GM10248 (cell line): ENCODE measurements around the gene PHKG2.

Experiments
- CTCF ChIA-PET: fragments of 300-600 bp; sonication (Branson Sonifier 250); formaldehyde crosslinking; extraction: SDS; loops from one replicate; lab custom pipeline; 2021; ENCODE audit warnings: antibody characterized with exemption; lab: Yijun Ruan, JAX
- POLR2A ChIA-PET: fragments of 350-650 bp; sonication (Branson Sonifier 250); formaldehyde crosslinking; extraction: SDS; loops from one replicate; lab custom pipeline; 2020; ENCODE audit warnings: antibody characterized with exemption; lab: Yijun Ruan, JAX
- DNase-seq: peaks from one replicate; pipeline ENCODE4 v3.0.0; 2012; ENCODE audit errors: extremely low spot score
- TF ChIP-seq, protein P1 (sequence below): IDR thresholded peaks from 2 replicates; pipeline ENCODE4 v1.5.1; 2012; ENCODE audit warnings: mild to moderate bottlenecking, low read depth; ENCODE audit errors: extremely low read depth, missing control alignments, control extremely low read depth

Gene PHKG2

DNA sequence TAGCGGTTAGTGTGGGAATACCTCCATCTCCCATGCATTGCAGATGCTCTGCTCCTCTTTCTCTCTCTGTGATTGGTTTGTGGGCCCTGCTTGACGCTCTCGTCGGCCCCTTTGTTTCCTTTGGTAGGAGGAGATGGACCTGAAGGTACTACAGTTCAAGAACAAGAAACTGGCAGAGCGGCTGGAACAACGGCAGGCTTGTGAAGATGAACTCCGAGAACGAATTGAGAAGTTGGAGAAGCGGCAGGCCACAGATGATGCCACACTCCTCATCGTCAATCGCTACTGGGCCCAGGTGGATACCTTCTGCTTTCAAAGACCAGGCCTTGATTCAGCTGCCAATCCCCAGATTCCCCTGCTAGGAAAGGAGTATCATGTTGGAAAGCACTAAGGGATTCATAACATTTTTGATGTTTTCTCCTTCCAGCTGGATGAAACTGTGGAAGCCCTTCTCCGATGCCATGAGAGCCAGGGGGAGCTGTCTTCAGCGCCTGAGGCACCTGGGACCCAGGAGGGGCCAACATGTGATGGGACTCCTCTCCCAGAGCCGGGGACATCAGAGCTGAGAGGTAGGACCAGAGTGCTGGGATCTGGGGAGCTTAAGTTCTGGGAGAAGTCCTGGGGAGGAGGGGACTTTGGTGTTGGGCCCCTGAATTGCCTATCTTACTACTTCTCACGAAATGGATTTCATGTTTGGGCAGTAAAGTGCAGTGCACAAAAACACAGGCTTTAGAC is 14.9 kb downstream of the PHKG2 start:
- no peak for DNase-seq
- TF ChIP-seq, protein P1, sequence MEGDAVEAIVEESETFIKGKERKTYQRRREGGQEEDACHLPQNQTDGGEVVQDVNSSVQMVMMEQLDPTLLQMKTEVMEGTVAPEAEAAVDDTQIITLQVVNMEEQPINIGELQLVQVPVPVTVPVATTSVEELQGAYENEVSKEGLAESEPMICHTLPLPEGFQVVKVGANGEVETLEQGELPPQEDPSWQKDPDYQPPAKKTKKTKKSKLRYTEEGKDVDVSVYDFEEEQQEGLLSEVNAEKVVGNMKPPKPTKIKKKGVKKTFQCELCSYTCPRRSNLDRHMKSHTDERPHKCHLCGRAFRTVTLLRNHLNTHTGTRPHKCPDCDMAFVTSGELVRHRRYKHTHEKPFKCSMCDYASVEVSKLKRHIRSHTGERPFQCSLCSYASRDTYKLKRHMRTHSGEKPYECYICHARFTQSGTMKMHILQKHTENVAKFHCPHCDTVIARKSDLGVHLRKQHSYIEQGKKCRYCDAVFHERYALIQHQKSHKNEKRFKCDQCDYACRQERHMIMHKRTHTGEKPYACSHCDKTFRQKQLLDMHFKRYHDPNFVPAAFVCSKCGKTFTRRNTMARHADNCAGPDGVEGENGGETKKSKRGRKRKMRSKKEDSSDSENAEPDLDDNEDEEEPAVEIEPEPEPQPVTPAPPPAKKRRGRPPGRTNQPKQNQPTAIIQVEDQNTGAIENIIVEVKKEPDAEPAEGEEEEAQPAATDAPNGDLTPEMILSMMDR: no peak
- CTCF ChIA-PET: interaction anchor here (1.1 to 1.4 kb wide), 3 partner anchors 50 to 70 kb away, joined by 3 to 5 read pairs (median 3); no protein-coding TSS in a partner anchor
- POLR2A ChIA-PET: no interaction called here

DNA sequence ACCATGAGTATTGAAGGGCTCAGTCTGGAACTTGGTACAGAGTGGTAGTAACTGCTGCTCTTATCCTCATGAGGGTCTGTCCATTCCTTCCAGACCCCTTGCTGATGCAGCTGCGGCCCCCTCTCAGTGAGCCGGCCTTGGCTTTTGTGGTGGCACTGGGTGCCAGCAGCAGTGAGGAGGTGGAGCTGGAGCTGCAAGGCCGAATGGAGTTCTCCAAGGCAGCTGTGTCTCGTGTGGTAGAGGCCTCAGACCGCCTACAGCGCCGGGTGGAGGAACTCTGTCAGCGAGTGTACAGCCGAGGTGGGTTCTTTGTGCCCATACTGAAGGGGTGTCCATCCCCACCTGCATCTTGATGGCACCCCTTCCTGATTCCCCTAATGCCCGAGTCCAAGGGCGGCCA is 15.9 kb downstream of the PHKG2 start:
- CTCF ChIA-PET: interaction anchor here (1.1 to 1.6 kb wide), 3 partner anchors 11 to 50 kb away, joined by 3 to 6 read pairs (median 6); no protein-coding TSS in a partner anchor
- DNase-seq: no peak
- POLR2A ChIA-PET: no interaction called here
- TF ChIP-seq, protein P1: no peak

DNA sequence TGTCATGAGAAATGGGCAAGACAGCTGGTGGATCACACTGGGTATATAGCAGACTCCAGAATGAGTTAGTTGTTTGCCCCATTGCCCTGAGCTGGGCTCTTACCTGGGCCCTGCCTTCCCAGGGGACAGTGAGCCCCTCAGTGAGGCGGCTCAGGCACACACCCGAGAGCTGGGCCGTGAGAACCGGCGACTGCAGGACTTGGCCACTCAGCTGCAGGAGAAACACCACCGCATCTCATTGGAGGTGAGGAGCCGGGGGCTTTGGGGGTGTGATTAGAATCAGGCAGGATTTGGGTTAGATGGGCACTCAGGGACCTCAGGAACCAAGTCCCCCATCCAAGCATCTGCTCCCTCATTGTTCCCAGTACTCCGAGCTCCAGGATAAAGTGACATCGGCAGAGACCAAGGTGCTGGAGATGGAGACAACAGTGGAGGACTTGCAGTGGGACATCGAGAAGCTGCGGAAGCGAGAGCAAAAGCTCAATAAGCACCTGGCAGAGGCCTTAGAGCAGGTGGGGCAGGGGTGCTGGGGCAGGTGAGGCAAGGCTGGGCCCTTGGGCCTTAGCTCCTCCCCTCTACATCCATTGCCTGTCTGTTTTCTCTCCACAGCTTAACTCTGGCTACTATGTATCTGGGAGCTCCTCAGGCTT is 16.7 kb downstream of the PHKG2 start:
- CTCF ChIA-PET: interaction anchor here (1.1 to 1.6 kb wide), 3 partner anchors 10 to 49 kb away, joined by 3 to 6 read pairs (median 6); no protein-coding TSS in a partner anchor
- no peak for DNase-seq
- TF ChIP-seq, protein P1: no peak
- POLR2A ChIA-PET: interaction anchor here (0.9 kb wide), 1 partner anchor 85 kb away, joined by 3 read pairs; no protein-coding TSS in a partner anchor

DNA sequence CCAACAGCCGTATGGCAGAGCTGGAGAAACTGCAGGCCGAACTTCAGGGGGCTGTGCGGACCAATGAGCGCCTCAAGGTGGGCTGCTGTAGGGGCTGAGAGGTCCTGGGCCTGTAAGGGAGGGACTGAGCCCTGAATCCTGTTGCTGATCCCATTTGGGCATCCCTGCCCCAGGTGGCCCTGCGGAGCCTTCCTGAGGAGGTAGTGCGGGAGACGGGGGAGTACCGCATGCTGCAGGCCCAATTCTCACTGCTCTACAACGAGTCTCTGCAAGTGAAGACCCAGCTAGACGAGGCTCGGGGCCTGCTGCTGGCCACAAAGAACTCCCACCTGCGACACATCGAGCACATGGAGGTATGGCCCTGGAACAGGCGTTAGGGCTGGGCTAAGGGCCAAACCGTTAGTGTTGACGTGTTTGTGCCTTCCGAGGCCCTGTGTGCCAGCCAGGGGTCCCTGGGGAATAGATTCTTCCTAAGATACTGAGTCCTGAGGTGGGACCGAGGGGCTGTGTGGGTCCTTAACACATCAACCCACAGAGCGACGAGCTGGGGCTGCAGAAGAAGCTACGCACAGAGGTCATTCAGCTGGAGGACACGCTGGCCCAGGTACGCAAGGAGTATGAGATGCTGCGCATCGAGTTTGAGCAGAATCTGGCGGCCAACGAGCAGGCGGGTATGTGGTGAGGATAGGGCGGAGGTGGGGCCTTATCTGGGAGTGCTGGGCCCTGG is 18.1 kb downstream of the PHKG2 start:
- POLR2A ChIA-PET: no interaction called here
- TF ChIP-seq, protein P1: no peak
- no peak for DNase-seq
- CTCF ChIA-PET: interaction anchor here (0.9 to 1.0 kb wide), 2 partner anchors 48 to 178 kb away, joined by 3 read pairs; no protein-coding TSS in a partner anchor

DNA sequence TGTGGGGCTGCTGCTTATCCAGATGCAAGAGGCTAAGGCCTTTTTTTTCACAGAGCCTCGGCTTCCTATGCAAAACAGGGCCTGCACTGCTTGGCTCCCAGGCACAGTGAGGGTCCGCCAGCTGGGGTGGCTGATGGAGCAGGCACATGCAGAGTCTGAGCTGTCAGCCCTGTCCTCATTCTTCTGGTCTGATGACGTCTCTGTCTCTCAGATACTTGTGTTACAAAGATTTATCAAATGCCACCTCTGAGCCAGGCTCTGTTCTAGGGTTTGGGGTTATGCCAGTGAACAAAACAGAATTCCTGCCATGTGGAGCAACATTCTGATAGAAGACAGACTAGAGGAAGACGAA is 18.7 kb downstream of the PHKG2 start:
- TF ChIP-seq, protein P1: no peak
- ChIA-PET CTCF (interaction anchor here (0.9 to 1.0 kb wide), 2 partner anchors 48 to 178 kb away, joined by 3 read pairs; no protein-coding TSS in a partner anchor), POLR2A (no interaction called here)
- DNase-seq: no peak
